Endometrial microvascular endothelial cells (primary cell): Measurements from ENCODE around the gene CCDC197. TPM values are rescaled to one million over a fixed set of nuclear protein-coding genes. Genes with fewer than 3 reads are reported as not detected.

Experiments used
- in situ Hi-C: cut with HindIII; loops from 2 replicates; pipeline ENCODE4 v1.10.0; 2017; ENCODE audit warnings: low sequenced_read_pairs, low pct_unique_long_range_greater_than_20kb; ENCODE audit errors: inconsistent ontology term
- total RNA-seq: library from RNA; depleted of rRNA; stranded (reverse); fragments of >200 nt; gene quantifications from one replicate; pipeline ENCODE4 v1.2.3, GENCODE V29; 2015; ENCODE audit errors: inconsistent ontology term

Gene CCDC197
- total RNA-seq, 1 donor from 2014 or later, result not detected

GRCh38 chr14:94047581-94047980 is 50.5 kb downstream of the CCDC197 start:
- in situ Hi-C loops, result no loop called here

- in situ Hi-C loops, result no loop called here
These were observed 51.9 kb downstream of the CCDC197 start for GRCh38 chr14:94048691-94049624.

- in situ Hi-C loops, result no loop called here
These were observed 52.5 kb downstream of the CCDC197 start for GRCh38 chr14:94049625-94050023.

GRCh38 chr14:94050231-94050880 is 53.3 kb downstream of the CCDC197 start:
- in situ Hi-C loops, result no loop called here

GRCh38 chr14:94051115-94051514 is 54.0 kb downstream of the CCDC197 start:
- in situ Hi-C loops, result no loop called here

GRCh38 chr14:94051779-94052178 is 54.7 kb downstream of the CCDC197 start:
- in situ Hi-C loops, result no loop called here

GRCh38 chr14:94052199-94052598 is 55.1 kb downstream of the CCDC197 start:
- in situ Hi-C loops, result no loop called here

- in situ Hi-C loops, result no loop called here
These were observed 55.6 kb downstream of the CCDC197 start for GRCh38 chr14:94052662-94053061.

- in situ Hi-C loops, result no loop called here
These were observed 57.3 kb downstream of the CCDC197 start for GRCh38 chr14:94054401-94054800.

- in situ Hi-C loops, result no loop called here
These were observed 57.8 kb downstream of the CCDC197 start for GRCh38 chr14:94054936-94055335.

- in situ Hi-C loops, result no loop called here
These were observed 59.6 kb downstream of the CCDC197 start for GRCh38 chr14:94056579-94057308.

- in situ Hi-C loops, result no loop called here
These were observed 61.1 kb downstream of the CCDC197 start for GRCh38 chr14:94058128-94058673.

Other genes with a start within 250 kb of the CCDC197 start
- not detected for gene PRIMA1, start 208.8 kb upstream of the CCDC197 start, total RNA-seq
- not detected for gene FAM181A, start 70.0 kb upstream of the CCDC197 start, total RNA-seq
- gene ASB2, start 20.7 kb upstream of the CCDC197 start, total RNA-seq, result not detected
- 3.1 TPM for gene OTUB2, start 29.0 kb downstream of the CCDC197 start, total RNA-seq
- gene DDX24, start 83.9 kb downstream of the CCDC197 start, total RNA-seq, result 110 TPM
- gene IFI27L1, start 84.0 kb downstream of the CCDC197 start, total RNA-seq, result 23.3 TPM
- gene IFI27, start 113.4 kb downstream of the CCDC197 start, total RNA-seq, result 1,781 TPM
- gene IFI27L2, start 132.3 kb downstream of the CCDC197 start, total RNA-seq, result 82.9 TPM
- gene PPP4R4, start 177.0 kb downstream of the CCDC197 start, total RNA-seq, result not detected